Activated naive CD8-positive, alpha-beta T cell treated with anti-CD3 and anti-CD28 coated beads, Interleukin-2, amount 10 ng/mL, durations not matched to agents 7 days and 5 days (primary cell): Measurements from ENCODE around the gene DRGX. TPM values are rescaled to one million over a fixed set of nuclear protein-coding genes. Genes with fewer than 3 reads are reported as not detected.

Experiments
- ATAC-seq: fragments of 150-1000 bp; cut with Tn5 transposase; one replicate; pipeline ENCODE4 v1.10.0; 2021; ENCODE audit warnings: low read depth, moderate library complexity
- POLR2A ChIA-PET: fragments of 350-600 bp; sonication (Branson Sonifier 250); formaldehyde crosslinking; loops from one replicate; lab custom pipeline; 2021; ENCODE audit warnings: antibody characterized with exemption; lab: Charles Lee
- DNase-seq: peaks from one replicate; pipeline ENCODE4 v3.0.0; 2021
- H3K27ac Mint-ChIP-seq: one replicate; pipeline ENCODE4 v1.8.0; 2022; ENCODE audit warnings: mild to moderate bottlenecking, mixed read lengths
- H3K27me3 Mint-ChIP-seq: one replicate; pipeline ENCODE4 v1.8.0; 2022; ENCODE audit warnings: mild to moderate bottlenecking, moderate library complexity, mixed read lengths
- H3K36me3 Mint-ChIP-seq: one replicate; pipeline ENCODE4 v1.8.0; 2021; ENCODE audit warnings: mild to moderate bottlenecking, mixed read lengths
- H3K4me1 Mint-ChIP-seq: one replicate; pipeline ENCODE4 v1.8.0; 2021; ENCODE audit warnings: mixed read lengths
- H3K4me3 Mint-ChIP-seq: one replicate; pipeline ENCODE4 v1.8.0; 2022; ENCODE audit warnings: mild to moderate bottlenecking, moderate library complexity, mixed read lengths
- H3K9me3 Mint-ChIP-seq: one replicate; pipeline ENCODE4 v1.8.0; 2021; ENCODE audit warnings: mixed read lengths
- total RNA-seq, 2 experiments: library from RNA; stranded (reverse); gene quantifications; one replicate each; pipeline ENCODE4 v1.2.3, GENCODE V29; 2021

Gene DRGX
- total RNA-seq, 2 experiments from 2014 or later = not detected

- H3K27me3 Mint-ChIP-seq = peaks cover 13% of the 10 kb centered on the region
- no peak for DNase-seq
- H3K9me3 Mint-ChIP-seq = no peaks in the 10 kb centered on the region
- ATAC-seq = no peak
- H3K36me3 Mint-ChIP-seq = no peaks in the 10 kb centered on the region
- H3K4me1 Mint-ChIP-seq = no peaks in the 10 kb centered on the region
- H3K4me3 Mint-ChIP-seq = no peak overlapping the region
- POLR2A ChIA-PET = no interaction called here
- no peak overlapping the region for H3K27ac Mint-ChIP-seq
Observed at GRCh38 chr10:49383853-49384252, 12.0 kb downstream of the DRGX start.

DNA sequence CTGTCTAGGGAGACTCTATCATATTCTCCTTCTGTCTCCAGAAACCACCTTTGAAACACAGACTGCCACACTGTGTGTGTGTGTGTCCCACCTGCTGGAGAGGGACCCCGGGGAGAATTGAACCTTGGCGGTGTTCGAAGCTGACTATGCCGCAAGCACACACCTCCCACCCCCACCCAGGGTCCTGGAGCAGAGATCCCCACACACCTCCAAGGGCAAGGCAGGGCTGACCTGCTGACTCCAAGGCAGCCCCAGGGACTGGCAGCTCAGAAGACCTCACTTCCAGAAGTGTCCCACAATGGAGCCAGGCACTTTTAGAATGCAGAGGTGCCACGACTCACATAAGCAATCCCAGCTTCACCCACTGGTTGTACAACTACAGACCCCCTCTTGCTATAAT, 13.1 kb downstream of the DRGX start:
- POLR2A ChIA-PET = no interaction called here
- Mint-ChIP-seq H3K9me3 (no peaks in the 10 kb centered on the region), H3K4me3 (no peak overlapping the region), H3K27me3 (peaks cover 10% of the 10 kb centered on the region), H3K27ac (no peak overlapping the region), H3K36me3 (no peaks in the 10 kb centered on the region), H3K4me1 (no peaks in the 10 kb centered on the region)
- no peak for ATAC-seq
- DNase-seq = no peak

- Mint-ChIP-seq H3K27ac (no peak overlapping the region), H3K36me3 (no peaks in the 10 kb centered on the region), H3K4me3 (no peak overlapping the region), H3K9me3 (no peaks in the 10 kb centered on the region), H3K27me3 (peaks cover 13% of the 10 kb centered on the region), H3K4me1 (no peaks in the 10 kb centered on the region)
- DNase-seq = no peak
- ATAC-seq = no peak
- POLR2A ChIA-PET = no interaction called here
Observed at GRCh38 chr10:49382226-49382625, 13.7 kb downstream of the DRGX start.

DNA sequence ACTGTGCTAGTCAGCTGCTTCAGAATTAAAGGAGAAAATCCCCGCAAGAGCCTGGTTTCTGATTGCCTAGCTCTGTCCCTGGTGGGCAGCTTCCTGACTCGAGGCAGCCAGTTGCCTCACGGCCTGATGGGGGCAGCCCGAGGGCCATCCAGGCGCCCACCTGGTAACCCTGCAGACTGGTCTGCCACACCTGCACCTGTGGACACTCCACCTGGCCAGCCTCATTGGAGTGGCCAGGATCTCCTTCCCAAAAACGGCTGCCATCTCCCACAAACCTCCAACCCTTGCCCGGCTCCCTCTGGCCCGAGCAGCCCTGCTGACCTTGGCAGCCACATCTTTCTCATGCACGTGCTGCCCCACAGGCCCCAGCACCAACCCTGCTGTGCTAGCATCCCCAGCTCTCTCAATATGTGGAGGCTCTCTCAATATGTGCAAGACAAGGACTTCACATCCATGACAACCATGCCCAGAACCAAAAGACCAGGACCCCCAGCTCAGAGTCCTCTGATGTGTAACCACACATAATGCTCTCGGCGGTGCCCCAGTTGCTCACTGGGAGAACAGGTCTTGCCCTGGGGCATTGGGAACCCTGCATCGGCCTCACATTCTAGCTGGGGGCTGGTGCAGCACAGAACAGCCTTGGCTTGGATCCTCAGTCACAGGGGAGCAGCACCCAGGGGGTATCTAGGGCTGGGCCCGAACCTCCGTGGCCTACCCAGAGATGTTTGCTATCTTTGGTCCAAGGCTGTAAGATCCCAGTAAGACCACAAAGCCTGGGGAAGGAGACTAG, 14.6 kb downstream of the DRGX start:
- Mint-ChIP-seq H3K27me3 (peaks cover 16% of the 10 kb centered on the region), H3K27ac (no peak overlapping the region), H3K4me3 (no peak overlapping the region), H3K9me3 (no peaks in the 10 kb centered on the region), H3K4me1 (no peaks in the 10 kb centered on the region), H3K36me3 (no peaks in the 10 kb centered on the region)
- POLR2A ChIA-PET = no interaction called here
- no peak for DNase-seq
- no peak for ATAC-seq

DNA sequence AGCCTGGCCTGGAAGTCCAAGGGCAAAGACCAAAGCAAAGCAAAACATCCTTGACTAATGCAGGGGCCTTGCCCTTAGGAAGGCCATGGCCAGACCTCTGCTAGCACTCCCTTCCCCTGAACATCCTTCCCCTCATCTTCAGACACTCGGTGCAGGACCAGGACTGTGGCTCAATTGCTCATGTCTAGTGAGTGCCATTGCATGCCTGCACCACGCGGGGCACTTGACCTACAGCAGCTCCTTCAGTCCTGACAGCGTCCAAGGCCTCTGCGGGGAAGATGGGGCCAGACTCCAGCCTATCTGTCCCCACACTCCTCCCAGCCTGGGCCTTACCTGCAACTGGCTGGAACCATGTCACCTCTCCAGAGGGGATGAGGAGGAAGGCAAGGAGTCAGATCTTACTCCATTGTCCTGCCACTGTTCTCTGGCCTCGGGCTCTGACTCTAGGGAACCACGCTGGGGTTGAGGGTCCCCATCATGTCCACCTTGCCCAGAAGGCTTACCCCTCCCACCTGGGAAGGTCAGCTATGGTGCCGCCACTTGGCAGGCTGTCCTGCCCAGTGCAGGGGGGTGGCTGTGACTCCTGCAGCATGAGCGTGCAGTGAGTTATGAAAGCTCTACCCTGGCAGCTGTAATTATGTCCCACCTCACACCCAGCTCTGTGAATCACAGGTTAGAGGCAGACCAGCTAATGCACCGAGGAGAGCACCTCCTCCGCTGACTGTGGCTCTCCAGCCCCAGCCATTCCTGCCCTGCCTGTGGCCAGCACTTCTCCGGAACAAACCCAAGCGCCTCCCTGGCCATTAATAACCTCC, 16.1 kb downstream of the DRGX start:
- Mint-ChIP-seq H3K36me3 (no peaks in the 10 kb centered on the region), H3K27me3 (peaks cover 14% of the 10 kb centered on the region), H3K9me3 (no peaks in the 10 kb centered on the region), H3K4me3 (no peak overlapping the region), H3K27ac (no peak overlapping the region), H3K4me1 (no peaks in the 10 kb centered on the region)
- POLR2A ChIA-PET = no interaction called here
- DNase-seq = no peak
- ATAC-seq = no peak

GRCh38 chr10:49377256-49377655, 18.6 kb downstream of the DRGX start:
- no peaks in the 10 kb centered on the region for H3K4me1 Mint-ChIP-seq
- H3K36me3 Mint-ChIP-seq = no peaks in the 10 kb centered on the region
- no peak overlapping the region for H3K4me3 Mint-ChIP-seq
- peaks cover 18% of the 10 kb centered on the region for H3K27me3 Mint-ChIP-seq
- ATAC-seq (no peak), DNase-seq (no peak)
- H3K27ac Mint-ChIP-seq = no peak overlapping the region
- POLR2A ChIA-PET = no interaction called here
- H3K9me3 Mint-ChIP-seq = no peaks in the 10 kb centered on the region

DNA sequence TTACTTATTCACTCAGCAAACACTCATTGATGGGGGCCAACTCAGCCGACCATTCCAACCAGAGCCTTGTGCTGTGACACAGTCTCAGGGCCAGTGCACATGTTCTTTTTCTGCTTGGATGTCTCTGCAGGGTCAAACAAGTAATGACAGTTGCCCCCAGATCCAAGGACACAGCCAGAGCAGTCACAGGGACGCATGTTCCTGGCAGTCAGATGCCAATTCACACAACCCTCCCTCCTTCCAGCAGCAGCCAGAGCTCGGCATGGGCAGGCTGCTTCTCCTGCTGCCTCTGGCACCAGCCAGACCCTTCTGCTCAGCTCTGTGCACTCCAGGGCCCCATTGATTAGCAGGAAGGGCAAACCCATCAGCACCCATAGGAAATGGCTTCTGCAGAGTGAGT, 20.3 kb downstream of the DRGX start:
- no peaks in the 10 kb centered on the region for H3K4me1 Mint-ChIP-seq
- no peak for DNase-seq
- no peak for ATAC-seq
- H3K27ac Mint-ChIP-seq = no peak overlapping the region
- no peaks in the 10 kb centered on the region for H3K36me3 Mint-ChIP-seq
- POLR2A ChIA-PET = no interaction called here
- no peaks in the 10 kb centered on the region for H3K9me3 Mint-ChIP-seq
- H3K4me3 Mint-ChIP-seq = no peak overlapping the region
- peaks cover 19% of the 10 kb centered on the region for H3K27me3 Mint-ChIP-seq

DNA sequence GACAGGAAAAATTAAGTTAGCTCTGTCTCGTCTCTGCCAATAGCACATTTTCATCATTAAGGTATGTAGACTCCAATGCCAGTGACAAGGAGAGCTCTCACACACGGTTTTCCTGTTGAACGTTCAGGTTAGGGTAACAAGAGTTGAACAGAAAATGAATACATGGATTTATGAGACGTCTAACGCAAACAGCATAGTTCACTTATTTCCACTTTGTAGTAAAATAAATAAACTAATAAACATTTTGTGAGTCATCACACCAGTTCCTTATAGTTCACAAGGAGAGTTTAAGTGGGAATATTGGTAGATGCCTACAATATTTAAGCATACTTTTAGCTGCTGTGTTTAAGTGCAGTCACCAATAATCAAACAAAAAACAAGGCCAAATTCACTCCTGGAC, 21.1 kb downstream of the DRGX start:
- Mint-ChIP-seq H3K4me3 (no peak overlapping the region), H3K36me3 (no peaks in the 10 kb centered on the region), H3K27me3 (peaks cover 21% of the 10 kb centered on the region), H3K9me3 (no peaks in the 10 kb centered on the region), H3K4me1 (no peaks in the 10 kb centered on the region), H3K27ac (no peak overlapping the region)
- POLR2A ChIA-PET = no interaction called here
- DNase-seq (no peak), ATAC-seq (no peak)

GRCh38 chr10:49373361-49373760, 22.5 kb downstream of the DRGX start:
- no peaks in the 10 kb centered on the region for H3K36me3 Mint-ChIP-seq
- peaks cover 21% of the 10 kb centered on the region for H3K27me3 Mint-ChIP-seq
- H3K4me3 Mint-ChIP-seq = no peak overlapping the region
- H3K4me1 Mint-ChIP-seq = no peaks in the 10 kb centered on the region
- DNase-seq = no peak
- H3K27ac Mint-ChIP-seq = no peak overlapping the region
- no peak for ATAC-seq
- no peaks in the 10 kb centered on the region for H3K9me3 Mint-ChIP-seq
- POLR2A ChIA-PET = no interaction called here

DNA sequence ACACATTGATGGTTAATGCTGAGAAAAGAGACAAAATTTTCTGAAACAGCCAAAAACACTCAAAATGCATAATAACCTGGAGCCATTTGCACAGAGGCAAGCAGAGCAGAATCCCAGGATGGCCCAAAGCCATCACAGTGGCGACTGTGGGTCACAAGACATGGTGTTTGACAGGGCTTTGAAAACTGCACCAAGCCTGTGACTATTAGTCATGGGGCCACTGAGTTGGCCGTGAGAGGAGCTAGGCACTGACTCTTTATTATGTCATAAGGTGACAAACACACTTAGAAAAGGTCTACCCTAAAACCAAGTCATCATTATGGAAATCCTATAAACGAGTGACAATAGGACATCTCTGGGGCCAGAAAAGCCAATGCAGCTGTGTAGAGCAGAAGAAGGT, 23.9 kb downstream of the DRGX start:
- DNase-seq (no peak), ATAC-seq (no peak)
- no peak overlapping the region for H3K4me3 Mint-ChIP-seq
- H3K27ac Mint-ChIP-seq = no peak overlapping the region
- POLR2A ChIA-PET = no interaction called here
- no peaks in the 10 kb centered on the region for H3K9me3 Mint-ChIP-seq
- H3K4me1 Mint-ChIP-seq = no peaks in the 10 kb centered on the region
- H3K27me3 Mint-ChIP-seq = peaks cover 15% of the 10 kb centered on the region
- H3K36me3 Mint-ChIP-seq = no peaks in the 10 kb centered on the region

- ATAC-seq (no peak), DNase-seq (no peak)
- POLR2A ChIA-PET = no interaction called here
- no peaks in the 10 kb centered on the region for H3K4me1 Mint-ChIP-seq
- H3K27me3 Mint-ChIP-seq = peaks cover 13% of the 10 kb centered on the region
- H3K9me3 Mint-ChIP-seq = no peaks in the 10 kb centered on the region
- no peak overlapping the region for H3K27ac Mint-ChIP-seq
- H3K4me3 Mint-ChIP-seq = no peak overlapping the region
- H3K36me3 Mint-ChIP-seq = no peaks in the 10 kb centered on the region
Observed at GRCh38 chr10:49370326-49371100, 25.4 kb downstream of the DRGX start.

DNA sequence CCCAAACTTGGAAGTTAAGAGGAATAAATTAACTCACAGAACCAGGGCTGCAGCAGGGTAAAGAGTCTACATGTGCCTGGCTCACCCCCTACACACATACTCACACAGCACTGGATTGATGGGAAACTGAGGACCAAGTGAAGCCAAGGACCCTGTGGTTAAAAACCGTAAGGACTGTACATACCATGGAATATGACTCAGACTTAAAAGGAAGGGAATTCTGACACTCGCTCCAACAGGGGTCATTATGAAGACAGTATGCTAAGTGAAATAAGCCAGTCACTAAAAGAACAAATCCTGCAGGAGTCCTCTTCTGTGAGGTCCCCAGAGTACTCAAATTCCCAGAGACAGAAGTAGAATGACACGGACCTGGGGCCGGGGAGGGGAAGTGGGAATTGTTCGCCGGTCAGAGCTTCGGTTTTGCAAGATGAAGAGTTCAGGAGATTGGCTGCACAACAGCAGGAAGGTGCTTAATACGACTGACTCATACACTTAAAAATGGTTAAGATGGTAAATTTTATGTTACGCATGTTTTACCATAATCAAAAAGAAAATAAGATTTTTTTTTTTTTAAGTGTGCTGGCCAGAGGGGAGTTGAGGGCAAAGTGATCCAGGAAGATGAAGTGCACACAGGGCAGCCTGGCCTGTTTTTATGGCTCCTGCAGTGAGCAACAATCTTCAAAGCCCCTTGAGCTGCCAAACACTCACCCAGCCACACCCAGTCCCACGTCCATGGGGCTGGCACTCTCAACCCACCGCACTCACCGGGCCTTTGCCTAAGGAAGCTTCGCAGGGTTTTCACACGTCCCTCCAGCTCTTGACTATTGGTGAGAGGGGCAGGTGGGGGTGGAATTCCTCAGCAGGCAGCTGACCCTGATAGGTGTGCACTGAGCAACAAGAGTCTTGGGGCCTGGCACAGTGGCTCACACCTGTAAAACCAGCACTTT, 26.4 kb downstream of the DRGX start:
- Mint-ChIP-seq H3K4me3 (no peak overlapping the region), H3K4me1 (no peaks in the 10 kb centered on the region), H3K27ac (no peak overlapping the region), H3K27me3 (peaks cover 13% of the 10 kb centered on the region), H3K36me3 (no peaks in the 10 kb centered on the region), H3K9me3 (no peaks in the 10 kb centered on the region)
- ATAC-seq = no peak
- no peak for DNase-seq
- POLR2A ChIA-PET = no interaction called here

- Mint-ChIP-seq H3K4me3 (no peak overlapping the region), H3K9me3 (no peaks in the 10 kb centered on the region), H3K36me3 (no peaks in the 10 kb centered on the region), H3K4me1 (no peaks in the 10 kb centered on the region), H3K27ac (no peak overlapping the region), H3K27me3 (peaks cover 11% of the 10 kb centered on the region)
- POLR2A ChIA-PET = no interaction called here
- ATAC-seq (no peak), DNase-seq (no peak)
Observed at GRCh38 chr10:49368256-49368655, 27.6 kb downstream of the DRGX start.
